ENCODE measurements around the gene HCN1.
"Not testable (repeated sequence)": the region's sequence is repeated elsewhere in the genome, so short reads cannot be mapped to it uniquely, and the experiment has no call there.

The HCN1 gene

DNA sequence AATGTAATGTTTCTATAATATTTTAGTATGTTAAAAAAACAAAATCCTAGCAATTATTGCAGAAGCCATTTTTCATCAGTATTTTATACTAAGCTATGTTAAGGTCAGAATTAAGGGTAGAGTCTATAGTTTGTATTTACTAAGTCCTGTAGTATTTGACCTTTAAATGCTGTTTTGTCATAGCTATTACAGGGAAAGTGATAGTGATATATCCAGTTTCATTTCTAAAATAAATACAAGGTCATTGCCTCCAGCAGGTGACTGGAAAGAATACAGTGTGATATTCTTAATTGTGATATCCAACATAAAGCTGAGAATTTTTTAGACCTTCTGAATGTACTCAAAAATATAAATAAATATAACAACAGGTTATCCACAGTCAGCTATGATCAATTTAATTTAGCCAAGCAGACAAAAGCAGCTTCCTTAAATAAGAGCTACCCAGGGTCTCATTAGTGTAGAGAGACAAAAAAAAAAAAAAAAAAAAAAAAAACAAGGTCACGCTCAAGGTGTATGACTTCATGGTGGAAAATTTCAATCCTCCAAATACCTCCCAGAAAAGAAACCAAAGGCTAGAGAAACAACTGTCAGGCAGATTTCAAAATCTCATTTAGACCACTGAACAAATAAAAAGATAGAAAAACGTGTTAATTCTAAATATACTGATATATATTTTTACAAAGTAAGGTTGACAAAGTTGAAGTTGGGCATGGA is 278.7 kb downstream of the HCN1 start:
- no peak for DNase-seq (ENCODE audit: low read depth)

DNA sequence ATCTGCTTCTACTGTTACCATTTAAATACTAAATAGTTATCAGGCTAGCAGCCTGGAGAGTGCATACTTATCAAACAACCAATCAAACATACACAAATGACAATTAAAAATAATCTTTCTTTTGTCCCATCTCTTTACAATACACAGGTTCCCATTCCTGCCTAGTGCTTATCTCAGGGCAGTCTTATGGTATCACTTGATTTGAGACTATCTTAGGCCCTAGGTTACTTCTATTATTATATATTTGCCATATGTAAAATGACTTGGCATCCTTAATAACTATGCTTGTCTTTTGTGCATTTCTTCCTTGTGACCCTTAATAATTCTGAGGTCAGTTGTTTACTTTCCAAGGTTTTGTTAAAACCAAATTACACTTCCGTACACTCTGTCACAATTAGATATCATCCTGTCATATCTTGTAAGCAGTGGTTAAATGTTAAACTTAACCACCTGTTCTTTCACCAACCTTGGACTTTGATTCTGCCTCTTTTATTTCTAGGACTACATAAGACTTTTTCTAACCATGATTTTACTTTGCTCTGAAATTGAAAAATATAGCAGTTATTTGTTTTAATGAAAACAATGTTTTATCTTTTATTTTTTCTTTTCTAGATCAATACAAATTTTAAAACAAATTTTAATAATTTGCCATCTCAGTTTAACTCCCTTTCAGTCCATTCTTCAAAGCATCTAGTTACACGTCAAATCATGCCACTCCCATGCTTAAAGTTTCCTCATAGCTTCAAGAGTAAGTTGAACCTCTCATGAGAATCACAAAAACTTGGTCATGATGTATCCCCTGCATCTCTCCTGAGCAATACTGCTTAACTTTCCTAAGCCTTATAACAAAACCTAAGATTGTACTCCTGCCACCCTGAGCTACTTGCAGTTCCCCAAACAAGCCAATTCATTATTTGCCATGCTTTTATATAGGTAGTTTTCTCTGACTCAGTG is 281.3 kb downstream of the HCN1 start:
- DNase-seq (ENCODE audit: low read depth), result no peak

DNA sequence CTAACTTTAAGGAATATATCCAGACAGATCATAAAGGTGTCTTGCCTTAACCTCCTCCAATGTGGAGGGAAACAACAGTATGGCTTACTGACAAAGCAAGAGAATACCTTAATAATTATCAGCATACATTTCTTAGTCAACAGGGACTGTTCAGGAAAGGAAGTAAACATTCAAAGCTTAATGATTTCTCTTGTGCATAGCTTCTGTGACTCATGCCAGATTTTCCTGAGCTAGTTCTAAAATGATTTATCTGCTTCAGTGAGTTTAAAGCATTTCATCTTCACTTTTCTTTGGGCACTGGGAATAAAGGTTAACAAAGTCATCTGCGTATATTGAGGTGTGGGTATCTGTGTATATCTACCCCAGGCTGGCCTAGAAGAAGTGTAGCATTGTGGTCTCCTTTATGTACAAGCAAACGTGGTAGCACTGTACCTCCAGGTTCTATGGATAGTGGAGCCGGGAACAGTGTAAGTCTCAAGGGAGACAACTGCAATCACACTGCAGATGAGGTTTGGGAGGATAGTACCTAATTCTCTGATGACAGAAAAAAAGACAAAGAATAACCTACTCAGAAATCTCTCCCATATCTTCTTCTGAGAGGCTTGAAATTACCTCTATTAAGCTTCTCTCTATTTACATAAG is 284.1 kb downstream of the HCN1 start:
- DNase-seq (ENCODE audit: low read depth), result no peak

- no peak for DNase-seq (ENCODE audit: low read depth)
These were observed 285.7 kb downstream of the HCN1 start for GRCh38 chr5:45410304-45410995.

DNA sequence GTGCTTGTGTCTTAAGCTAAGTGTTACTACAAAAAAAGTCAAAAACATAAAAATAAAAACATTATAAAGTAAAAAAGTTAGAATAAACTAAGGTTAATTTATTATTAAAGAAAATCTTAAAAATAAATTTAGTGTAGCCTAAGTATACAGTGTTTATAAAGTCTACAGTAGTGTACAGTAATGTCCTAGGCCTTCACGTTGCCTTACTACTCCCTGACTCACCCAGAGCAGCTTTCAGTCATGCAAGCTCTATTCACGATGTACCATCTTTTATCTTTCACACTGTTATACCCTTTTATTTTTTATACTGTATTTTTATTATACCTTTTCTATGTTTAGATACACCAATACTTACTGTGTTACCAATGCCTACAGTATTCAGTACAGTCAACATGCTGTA is 288.1 kb downstream of the HCN1 start:
- DNase-seq (ENCODE audit: low read depth), result no peak

DNA sequence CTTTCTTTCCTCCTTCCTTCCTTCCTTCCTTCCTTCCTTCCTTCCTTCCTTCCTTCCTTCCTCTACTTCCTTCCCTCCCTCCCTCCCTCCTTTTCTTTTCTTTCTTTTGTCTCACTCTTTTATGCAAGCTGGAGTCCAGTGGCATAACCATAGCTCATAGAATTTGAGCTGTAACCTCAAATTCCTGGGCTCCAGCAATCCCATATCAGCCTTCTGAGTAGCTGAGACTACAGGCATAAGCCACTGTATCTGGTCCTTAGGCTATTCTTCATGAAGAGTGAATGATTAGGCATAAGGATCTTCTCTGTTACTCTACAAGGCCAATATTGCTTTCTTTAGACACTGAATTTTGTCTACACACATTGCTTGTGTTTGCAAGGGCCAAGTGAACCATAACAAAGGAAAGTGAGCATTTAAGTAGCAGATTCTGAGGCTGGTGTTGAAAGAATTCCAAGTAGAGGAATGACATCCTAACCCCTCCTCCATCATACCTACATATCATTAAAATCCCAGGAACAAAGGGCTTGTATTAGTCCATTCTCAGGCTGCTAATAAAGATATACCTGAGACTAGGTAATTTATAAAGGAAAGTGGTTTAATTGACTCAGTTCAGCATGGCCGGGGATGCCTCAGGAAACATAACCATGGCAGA is 293.2 kb downstream of the HCN1 start:
- no peak for DNase-seq (ENCODE audit: low read depth)

DNA sequence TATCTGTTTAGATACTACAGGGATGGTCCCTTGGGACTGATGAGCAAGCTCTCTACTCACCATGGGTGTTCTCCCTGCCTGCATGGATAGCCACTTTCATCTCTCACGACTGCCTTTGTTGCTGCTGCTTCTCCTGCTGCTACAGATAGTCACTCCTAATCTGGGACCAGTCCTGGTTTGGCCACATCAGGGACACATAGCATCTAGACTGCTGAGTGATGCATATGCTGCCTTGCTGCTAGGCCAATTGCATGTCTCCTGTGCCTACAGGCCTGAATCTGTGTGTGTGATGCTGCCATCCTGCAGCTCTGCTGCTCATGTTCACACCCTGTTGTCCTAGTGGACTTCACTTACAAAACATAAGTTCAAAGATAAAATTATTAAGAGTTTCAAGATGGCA is 297.1 kb downstream of the HCN1 start:
- no peak for DNase-seq (ENCODE audit: low read depth)

DNA sequence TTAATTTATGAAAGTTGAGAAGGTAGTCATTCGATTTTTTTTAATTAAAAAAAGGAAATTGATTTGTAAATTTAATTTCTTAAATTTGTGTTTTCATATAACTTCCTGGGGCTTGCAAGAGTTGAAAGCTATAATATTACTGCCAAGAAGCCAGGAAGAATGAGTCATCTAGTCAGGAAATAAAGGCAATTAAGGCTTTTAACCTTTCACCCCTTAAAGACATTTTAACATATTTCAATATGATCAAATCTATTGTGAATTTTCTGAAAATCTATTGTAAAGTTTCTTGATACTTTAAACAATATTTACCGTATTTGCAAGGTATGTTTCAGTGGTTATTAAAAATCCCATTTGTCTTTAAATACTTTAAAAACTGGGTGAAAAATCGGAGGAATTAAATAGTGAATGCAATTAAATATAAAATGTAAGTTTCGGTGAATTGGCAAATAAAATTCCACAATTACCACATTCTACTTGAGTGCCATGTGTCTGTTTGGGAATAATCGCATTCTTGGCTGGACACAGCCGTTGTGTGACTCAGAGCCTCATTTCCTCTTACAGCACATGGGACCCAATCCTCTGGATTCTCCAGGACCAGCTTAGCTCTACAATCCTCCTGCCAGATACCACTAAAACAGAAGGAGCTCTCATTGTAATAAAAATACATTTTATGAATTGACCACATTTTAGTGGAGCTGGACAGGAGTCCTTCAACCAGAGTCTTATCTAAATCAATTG is 310.7 kb downstream of the HCN1 start:
- DNase-seq (ENCODE audit: low read depth), result no peak

DNA sequence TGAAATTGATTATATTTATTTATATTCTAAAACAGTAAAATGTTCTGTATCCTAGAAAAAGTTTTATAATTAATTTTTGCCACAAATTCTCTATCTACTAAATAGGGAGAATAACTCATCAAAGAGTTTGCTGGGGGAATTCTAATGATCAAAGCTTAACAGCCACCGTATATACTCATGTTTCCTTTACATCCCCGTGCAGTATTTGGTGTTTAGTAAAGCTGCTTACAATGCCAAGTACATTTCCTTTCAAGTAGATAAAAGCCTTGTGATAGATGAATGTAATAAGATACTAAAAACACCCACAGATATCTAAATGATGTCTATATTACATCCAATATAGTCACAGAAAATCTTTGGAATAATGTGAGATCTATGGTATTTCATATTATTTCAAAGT is 312.2 kb downstream of the HCN1 start:
- DNase-seq (ENCODE audit: low read depth), result no peak

DNA sequence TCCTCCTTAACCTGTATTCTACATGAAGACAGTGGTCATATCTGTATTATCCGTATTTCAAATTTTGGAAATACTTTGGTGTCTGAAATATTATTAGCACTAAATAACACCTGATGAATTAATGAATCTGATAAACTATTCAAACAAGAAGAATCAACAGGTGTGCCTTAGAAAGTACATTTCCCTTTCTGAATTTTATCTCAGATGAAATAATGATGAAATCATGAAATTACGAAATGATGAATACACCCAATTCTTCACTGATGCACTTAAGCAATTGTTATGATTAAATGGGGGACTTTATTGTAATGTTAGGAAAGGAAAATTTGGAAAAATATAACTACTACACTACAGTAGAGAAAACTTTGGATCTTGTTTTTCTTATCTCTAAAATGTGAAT is 313.6 kb downstream of the HCN1 start:
- DNase-seq (ENCODE audit: low read depth), result no peak

GRCh38 chr5:45376417-45376816 is 319.8 kb downstream of the HCN1 start:
- DNase-seq (ENCODE audit: low read depth), result no peak

DNA sequence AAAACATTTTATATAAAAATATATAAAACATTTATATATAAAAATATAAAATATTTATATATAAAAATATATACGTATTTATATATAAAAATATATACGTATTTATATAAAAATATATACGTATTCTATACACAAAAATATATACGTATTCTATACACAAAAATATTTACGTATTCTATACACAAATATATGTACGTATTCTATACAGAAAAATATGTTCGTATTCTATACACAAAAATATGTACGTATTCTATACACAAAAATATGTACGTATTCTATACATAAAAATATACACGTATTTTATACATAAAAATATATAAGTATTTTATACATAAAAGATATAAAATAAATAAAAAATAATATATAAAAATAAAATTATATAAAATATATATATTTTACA is 323.6 kb downstream of the HCN1 start:
- no peak for DNase-seq (ENCODE audit: low read depth)

DNA sequence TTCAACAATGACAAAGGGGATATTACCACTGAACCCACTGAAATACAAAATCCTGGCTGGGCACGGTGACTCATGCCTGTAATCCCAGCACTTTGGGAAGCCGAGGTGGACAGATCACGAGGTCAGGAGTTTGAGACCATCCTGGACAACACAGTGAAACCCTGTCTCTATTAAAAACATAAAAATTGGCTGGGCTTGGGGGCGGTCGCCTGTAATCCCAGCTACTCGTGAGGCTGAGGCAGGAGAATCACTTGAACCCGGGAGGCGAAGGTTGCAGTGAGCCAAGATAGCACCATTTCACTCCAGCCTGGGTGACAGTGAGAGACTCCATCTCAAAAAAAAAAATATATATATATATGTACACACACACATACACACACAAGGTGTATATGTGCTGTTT is 324.8 kb downstream of the HCN1 start:
- not testable (repeated sequence) for DNase-seq (ENCODE audit: low read depth)

DNA sequence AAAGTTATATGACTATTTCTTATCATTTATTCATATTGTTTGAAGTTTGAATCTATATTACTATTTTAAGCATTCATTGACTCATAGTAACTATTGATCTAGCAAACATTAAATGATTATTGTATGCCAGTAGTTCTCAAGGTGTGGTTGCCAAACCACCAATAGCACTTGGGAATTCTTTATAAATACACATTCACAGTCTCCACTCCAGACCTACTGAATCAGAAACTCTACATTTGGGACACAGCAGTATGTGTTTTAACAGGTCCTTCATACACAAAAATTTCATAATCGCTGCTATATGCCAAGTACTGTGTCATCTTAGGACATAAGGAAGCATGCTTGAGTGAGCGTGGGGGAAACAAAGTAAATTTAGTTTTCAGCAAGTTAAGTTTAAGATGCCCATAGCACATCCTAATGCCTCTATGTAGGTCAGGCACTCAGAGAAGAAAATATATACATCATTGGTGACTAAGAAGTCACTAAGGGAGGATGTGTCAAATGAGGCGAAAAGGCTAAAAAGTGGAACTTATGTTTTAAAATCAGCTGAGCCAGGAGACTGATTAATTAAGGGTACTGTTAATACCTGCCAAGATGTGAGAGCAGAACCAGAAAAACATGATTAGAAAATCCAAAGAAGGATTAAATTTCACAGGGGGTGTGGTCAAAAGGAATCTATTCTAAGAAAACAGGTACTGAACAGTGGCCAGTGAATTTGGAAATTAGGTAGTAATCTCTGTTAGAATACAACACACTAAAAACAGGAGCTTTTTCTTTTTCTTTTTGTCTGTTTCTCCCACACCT is 340.8 kb downstream of the HCN1 start:
- DNase-seq (ENCODE audit: low read depth), result no peak

GRCh38 chr5:45336464-45336863 is 359.7 kb downstream of the HCN1 start:
- DNase-seq (ENCODE audit: low read depth), result no peak

DNA sequence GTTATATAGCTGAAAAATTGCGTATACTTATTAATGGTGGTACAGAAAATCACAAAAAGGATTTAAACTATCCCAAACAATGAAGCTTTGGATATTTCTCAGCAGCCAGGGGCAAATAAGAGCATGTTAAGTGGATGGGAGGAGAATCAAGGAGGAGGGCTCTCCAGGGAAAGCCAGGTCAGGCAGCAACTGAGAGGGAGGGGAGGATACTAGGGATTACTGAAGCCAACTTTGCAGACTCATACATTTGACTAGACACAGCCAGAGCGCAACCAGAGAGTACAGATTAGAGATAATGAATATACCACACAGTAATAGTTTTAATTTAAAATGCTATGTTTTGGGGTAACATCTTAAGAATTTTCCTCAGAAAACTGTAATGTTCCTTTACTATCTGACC is 360.2 kb downstream of the HCN1 start:
- no peak for DNase-seq (ENCODE audit: low read depth)

- DNase-seq (ENCODE audit: low read depth), result no peak
These were observed 360.8 kb downstream of the HCN1 start for GRCh38 chr5:45335346-45335745.

DNA sequence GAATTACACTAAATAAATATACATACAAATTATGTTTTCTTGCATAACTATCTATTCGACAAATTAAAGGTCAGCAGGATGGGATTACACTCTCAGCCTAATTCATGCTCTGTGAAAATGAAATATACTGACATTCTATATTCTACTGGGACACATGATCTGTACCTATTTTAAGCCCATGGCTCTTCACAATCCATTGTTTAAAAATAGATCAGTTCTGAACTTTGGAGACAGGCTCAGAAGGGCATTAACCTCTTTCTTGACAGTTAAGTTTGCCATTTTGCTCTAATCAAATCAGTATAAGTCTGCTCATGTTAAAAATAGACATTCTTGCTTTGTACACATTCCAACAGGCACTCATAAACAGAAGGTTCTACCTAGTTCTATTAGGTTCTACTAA is 361.2 kb downstream of the HCN1 start:
- no peak for DNase-seq (ENCODE audit: low read depth)

GRCh38 chr5:45312627-45313026 is 383.6 kb downstream of the HCN1 start:
- not testable (repeated sequence) for DNase-seq (ENCODE audit: low read depth)

DNA sequence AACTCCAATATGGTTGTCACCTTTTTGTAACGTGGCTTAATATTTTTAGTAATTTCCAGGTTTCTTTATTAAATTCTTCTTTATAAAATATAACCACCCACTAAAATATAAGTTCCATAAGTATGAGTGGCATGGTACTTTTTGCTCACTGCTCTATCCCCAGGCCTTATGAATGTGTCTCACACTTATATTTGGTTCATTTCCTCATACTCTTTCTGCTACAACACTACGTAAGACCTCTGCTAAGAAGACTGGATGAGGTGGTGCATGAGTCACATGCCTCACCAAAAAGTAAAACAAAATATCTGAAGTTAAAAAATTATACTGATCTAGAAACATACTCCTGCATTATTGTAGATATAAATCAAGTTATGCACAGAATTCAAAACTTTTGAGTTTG is 400.9 kb downstream of the HCN1 start:
- no peak for DNase-seq (ENCODE audit: low read depth)

Data from activated T-cell treated with anti-CD3 and anti-CD28 coated beads for 48 hours (primary cell).